Neural cell (in vitro differentiated cells): ENCODE measurements around the gene APCDD1. TPM values are rescaled to one million over a fixed set of nuclear protein-coding genes. Genes with fewer than 3 reads are reported as not detected.

Experiments used
- H2AFZ ChIP-seq: fragments of 200-600, 300-800 bp; sonication (generic), shearing (Covaris generic); 2 replicates; pipeline ENCODE4 v1.6.0; 2014; ENCODE audit warnings: low read depth, mild to moderate bottlenecking, antibody characterized with exemption, low read length, moderate library complexity
- H3F3A ChIP-seq: fragments of 200-600 bp; shearing (Covaris generic); 2 replicates; pipeline ENCODE4 v1.6.1; 2016; ENCODE audit warnings: mild to moderate bottlenecking, moderate library complexity, mixed read lengths, antibody characterized with exemption, low read length; ENCODE audit not compliant: insufficient read depth, poor library complexity, severe bottlenecking
- H3K27ac ChIP-seq: fragments of 200-600, 300-800 bp; sonication (generic), shearing (Covaris generic); 2 replicates; pipeline ENCODE4 v1.5.1; 2014; ENCODE audit warnings: mild to moderate bottlenecking, low read length, moderate library complexity
- H3K27me3 ChIP-seq: fragments of 300-800, 200-600 bp; sonication (generic), shearing (Covaris generic); 2 replicates; pipeline ENCODE4 v1.6.0; 2014; ENCODE audit warnings: mild to moderate bottlenecking, low read depth, low read length, moderate library complexity; ENCODE audit not compliant: insufficient read depth
- H3K36me3 ChIP-seq: fragments of 300-800, 200-600 bp; sonication (generic), shearing (Covaris generic); 2 replicates; pipeline ENCODE4 v1.5.1; 2014; ENCODE audit warnings: mild to moderate bottlenecking, antibody characterized with exemption, low read length, moderate library complexity; ENCODE audit not compliant: insufficient read depth
- H3K4me2 ChIP-seq: fragments of 300-800, 200-600 bp; sonication (generic), shearing (Covaris generic); 2 replicates; pipeline ENCODE4 v1.6.0; 2014; ENCODE audit warnings: mild to moderate bottlenecking, low read length
- H3K4me3 ChIP-seq: fragments of 300-800, 200-600 bp; sonication (generic), shearing (Covaris generic); 2 replicates; pipeline ENCODE4 v1.5.1; 2014; ENCODE audit warnings: mild to moderate bottlenecking, low read length, moderate library complexity
- H3K79me2 ChIP-seq: fragments of 200-600 bp; shearing (Covaris generic); replicated peaks from 2 replicates; pipeline ENCODE4 v1.6.0; 2014; ENCODE audit warnings: mild to moderate bottlenecking, low read length, moderate library complexity; ENCODE audit not compliant: insufficient read depth
- H3K9ac ChIP-seq: fragments of 300-800, 200-600 bp; sonication (generic), shearing (Covaris generic); 2 replicates; pipeline ENCODE4 v1.6.1; 2016; ENCODE audit warnings: mild to moderate bottlenecking, low read length, mixed read lengths
- H3K9me2 ChIP-seq: fragments of 200-600 bp; shearing (Covaris generic); 2 replicates; pipeline ENCODE4 v1.6.1; 2016; ENCODE audit warnings: mild to moderate bottlenecking, low read length, mixed read lengths; ENCODE audit not compliant: insufficient read depth
- H3K9me3 ChIP-seq: fragments of 200-600, 300-800 bp; sonication (generic), shearing (Covaris generic); 2 replicates; pipeline ENCODE4 v1.6.1; 2016; ENCODE audit warnings: mild to moderate bottlenecking, mixed run types, low read length, moderate library complexity, mixed read lengths
- H4K20me1 ChIP-seq: fragments of 200-600 bp; shearing (Covaris generic); 2 replicates; pipeline ENCODE4 v1.6.1; 2016; ENCODE audit warnings: mild to moderate bottlenecking, mixed run types; ENCODE audit not compliant: insufficient read depth
- CTCF ChIP-seq: fragments of 450-650 bp; IDR thresholded peaks from 2 replicates; pipeline ENCODE4 v1.5.1; 2014; ENCODE audit warnings: antibody characterized with exemption, mild to moderate bottlenecking, moderate library complexity; ENCODE audit not compliant: poor library complexity, severe bottlenecking
- EP300 ChIP-seq: fragments of 450-650 bp; conservative IDR thresholded peaks from 2 replicates; pipeline ENCODE4 v1.6.1; 2014; ENCODE audit warnings: antibody characterized with exemption, mild to moderate bottlenecking, moderate library complexity; ENCODE audit not compliant: poor library complexity, severe bottlenecking
- EZH2 ChIP-seq: fragments of 200-600, 300-800 bp; shearing (Covaris generic), sonication (generic); IDR thresholded peaks from 2 replicates; pipeline ENCODE4 v1.6.1; 2014; ENCODE audit warnings: antibody characterized with exemption, low read length, borderline replicate concordance, mild to moderate bottlenecking; ENCODE audit not compliant: insufficient read depth, poor library complexity, severe bottlenecking
- MXI1 ChIP-seq: fragments of 450-650 bp; conservative IDR thresholded peaks from 2 replicates; pipeline ENCODE4 v1.6.1; 2014; ENCODE audit warnings: antibody characterized with exemption, mild to moderate bottlenecking; ENCODE audit not compliant: poor library complexity, severe bottlenecking
- POLR2AphosphoS5 ChIP-seq: IDR thresholded peaks from 2 replicates; pipeline ENCODE4 v1.6.1; 2012
- RAD21 ChIP-seq: fragments of 450-650 bp; conservative IDR thresholded peaks from 2 replicates; pipeline ENCODE4 v1.6.1; 2014; ENCODE audit warnings: antibody characterized with exemption, mild to moderate bottlenecking, moderate library complexity
- REST ChIP-seq: IDR thresholded peaks from 2 replicates; pipeline ENCODE4 v1.6.1; 2012; ENCODE audit warnings: borderline replicate concordance
- SMC3 ChIP-seq: fragments of 450-650 bp; conservative IDR thresholded peaks from 2 replicates; pipeline ENCODE4 v1.6.1; 2014; ENCODE audit warnings: antibody characterized with exemption, mild to moderate bottlenecking, moderate library complexity; ENCODE audit not compliant: poor library complexity
- TAF1 ChIP-seq: IDR thresholded peaks from 2 replicates; pipeline ENCODE4 v1.6.1; 2012; ENCODE audit warnings: low read depth
- polyA plus RNA-seq: library from polyadenylated mRNA; depleted of rRNA; stranded (reverse); fragments of >200 nt; gene quantifications from 2 replicates; pipeline ENCODE4 v1.2.3, GENCODE V29; 2014

The APCDD1 gene
- polyA plus RNA-seq, 1 donor from 2014 or later = 0.58 TPM

- Histone ChIP-seq H2AFZ (no peak overlapping the region), H3K9me3 (no peaks in the 10 kb centered on the region), H3K9ac (no peak overlapping the region), H3F3A (no peaks in the 10 kb centered on the region), H3K36me3 (no peaks in the 10 kb centered on the region), H3K79me2 (no peaks in the 10 kb centered on the region), H4K20me1 (no peaks in the 10 kb centered on the region), H3K4me2 (no peak overlapping the region), H3K27me3 (peaks cover 3% of the 10 kb centered on the region), H3K9me2 (no peaks in the 10 kb centered on the region), H3K27ac (no peak overlapping the region), H3K4me3 (no peak overlapping the region)
- TF ChIP-seq MXI1 (no peak), EP300 (no peak), POLR2AphosphoS5 (no peak), EZH2 (no peak), RAD21 (no peak), REST (no peak), CTCF (no peak), SMC3 (no peak), TAF1 (no peak)
These were observed 16.6 kb upstream of the APCDD1 start for GRCh38 chr18:10437837-10438236.

GRCh38 chr18:10439898-10440297, 14.5 kb upstream of the APCDD1 start:
- H3K27me3 ChIP-seq = peaks cover 8% of the 10 kb centered on the region
- H3K4me2 ChIP-seq = no peak overlapping the region
- no peak overlapping the region for H3K9ac ChIP-seq
- H3K4me3 ChIP-seq = no peak overlapping the region
- no peaks in the 10 kb centered on the region for H3K9me3 ChIP-seq
- TF ChIP-seq POLR2AphosphoS5 (no peak), RAD21 (no peak), EP300 (no peak), SMC3 (no peak), REST (no peak), TAF1 (no peak), CTCF (no peak), MXI1 (no peak), EZH2 (no peak)
- H2AFZ ChIP-seq = no peak overlapping the region
- H3K27ac ChIP-seq = no peak overlapping the region
- no peaks in the 10 kb centered on the region for H3F3A ChIP-seq
- no peaks in the 10 kb centered on the region for H3K79me2 ChIP-seq
- H4K20me1 ChIP-seq = no peaks in the 10 kb centered on the region
- H3K9me2 ChIP-seq = no peaks in the 10 kb centered on the region
- H3K36me3 ChIP-seq = no peaks in the 10 kb centered on the region
